ENCODE measurements around the gene PDE1C. TPM values are rescaled to one million over a fixed set of nuclear protein-coding genes. Genes with fewer than 3 reads are reported as not detected.

Gene PDE1C
- total RNA-seq, 2 experiments from 2014 or later: not detected

- no peak overlapping the region for H3K27ac Mint-ChIP-seq
- POLR2A ChIA-PET: no interaction called here
- H3K4me3 Mint-ChIP-seq: no peak overlapping the region
- no peak for ATAC-seq
- no peaks in the 10 kb centered on the region for H3K27me3 Mint-ChIP-seq (ENCODE audit: low read depth)
- H3K4me1 Mint-ChIP-seq (ENCODE audit: low read depth): no peaks in the 10 kb centered on the region
- no peaks in the 10 kb centered on the region for H3K9me3 Mint-ChIP-seq (ENCODE audit: insufficient read depth)
- no peaks in the 10 kb centered on the region for H3K36me3 Mint-ChIP-seq (ENCODE audit: low read depth)
- CTCF ChIA-PET: no interaction called here
- DNase-seq: no peak
Measured at GRCh38 chr7:32051128-32051527, 19.1 kb downstream of the PDE1C start.

GRCh38 chr7:32049599-32049998 lies 20.6 kb downstream of the PDE1C start:
- H3K27me3 Mint-ChIP-seq (ENCODE audit: low read depth): no peaks in the 10 kb centered on the region
- no peaks in the 10 kb centered on the region for H3K36me3 Mint-ChIP-seq (ENCODE audit: low read depth)
- CTCF ChIA-PET: no interaction called here
- POLR2A ChIA-PET: no interaction called here
- no peaks in the 10 kb centered on the region for H3K9me3 Mint-ChIP-seq (ENCODE audit: insufficient read depth)
- no peak overlapping the region for H3K4me3 Mint-ChIP-seq
- H3K4me1 Mint-ChIP-seq (ENCODE audit: low read depth): no peaks in the 10 kb centered on the region
- no peak overlapping the region for H3K27ac Mint-ChIP-seq
- DNase-seq: no peak
- ATAC-seq: no peak

- H3K36me3 Mint-ChIP-seq (ENCODE audit: low read depth): no peaks in the 10 kb centered on the region
- POLR2A ChIA-PET: no interaction called here
Measured at GRCh38 chr7:32048970-32049491, 21.2 kb downstream of the PDE1C start.

GRCh38 chr7:32047801-32048200 lies 22.4 kb downstream of the PDE1C start:
- Mint-ChIP-seq H3K36me3 (ENCODE audit: low read depth) (no peaks in the 10 kb centered on the region), H3K27ac (no peak overlapping the region), H3K27me3 (ENCODE audit: low read depth) (no peaks in the 10 kb centered on the region), H3K4me1 (ENCODE audit: low read depth) (no peaks in the 10 kb centered on the region), H3K4me3 (no peak overlapping the region), H3K9me3 (ENCODE audit: insufficient read depth) (no peaks in the 10 kb centered on the region)
- ChIA-PET CTCF (no interaction called here), POLR2A (no interaction called here)
- DNase-seq (no peak), ATAC-seq (no peak)

More at GRCh38 chr7:32048970-32049491, 21.2 kb downstream of the PDE1C start:
- no peak for DNase-seq
- H3K27me3 Mint-ChIP-seq (ENCODE audit: low read depth): no peaks in the 10 kb centered on the region
- no peak overlapping the region for H3K4me3 Mint-ChIP-seq
- CTCF ChIA-PET: no interaction called here
- no peak overlapping the region for H3K27ac Mint-ChIP-seq
- ATAC-seq: no peak
- H3K9me3 Mint-ChIP-seq (ENCODE audit: insufficient read depth): no peaks in the 10 kb centered on the region
- no peaks in the 10 kb centered on the region for H3K4me1 Mint-ChIP-seq (ENCODE audit: low read depth)

- CTCF ChIA-PET: no interaction called here
- H3K36me3 Mint-ChIP-seq (ENCODE audit: low read depth): no peaks in the 10 kb centered on the region
- H3K27me3 Mint-ChIP-seq (ENCODE audit: low read depth): no peaks in the 10 kb centered on the region
- POLR2A ChIA-PET: no interaction called here
- H3K9me3 Mint-ChIP-seq (ENCODE audit: insufficient read depth): no peaks in the 10 kb centered on the region
- H3K4me3 Mint-ChIP-seq: no peak overlapping the region
- no peak overlapping the region for H3K27ac Mint-ChIP-seq
- H3K4me1 Mint-ChIP-seq (ENCODE audit: low read depth): no peaks in the 10 kb centered on the region
- ATAC-seq (no peak), DNase-seq (no peak)
Measured at GRCh38 chr7:32047075-32047474, 23.1 kb downstream of the PDE1C start.

GRCh38 chr7:32045228-32045627 lies 25.0 kb downstream of the PDE1C start:
- ChIA-PET POLR2A (no interaction called here), CTCF (no interaction called here)
- DNase-seq (no peak), ATAC-seq (no peak)
- no peaks in the 10 kb centered on the region for H3K4me1 Mint-ChIP-seq (ENCODE audit: low read depth)
- H3K36me3 Mint-ChIP-seq (ENCODE audit: low read depth): no peaks in the 10 kb centered on the region
- H3K27me3 Mint-ChIP-seq (ENCODE audit: low read depth): no peaks in the 10 kb centered on the region
- no peak overlapping the region for H3K4me3 Mint-ChIP-seq
- no peak overlapping the region for H3K27ac Mint-ChIP-seq
- no peaks in the 10 kb centered on the region for H3K9me3 Mint-ChIP-seq (ENCODE audit: insufficient read depth)

GRCh38 chr7:32044739-32045138 lies 25.5 kb downstream of the PDE1C start:
- DNase-seq: no peak
- Mint-ChIP-seq H3K27ac (no peak overlapping the region), H3K4me3 (no peak overlapping the region), H3K36me3 (ENCODE audit: low read depth) (no peaks in the 10 kb centered on the region), H3K4me1 (ENCODE audit: low read depth) (no peaks in the 10 kb centered on the region), H3K27me3 (ENCODE audit: low read depth) (no peaks in the 10 kb centered on the region), H3K9me3 (ENCODE audit: insufficient read depth) (no peaks in the 10 kb centered on the region)
- POLR2A ChIA-PET: no interaction called here
- ATAC-seq: no peak
- CTCF ChIA-PET: no interaction called here

GRCh38 chr7:32043688-32044087 lies 26.5 kb downstream of the PDE1C start:
- no peaks in the 10 kb centered on the region for H3K36me3 Mint-ChIP-seq (ENCODE audit: low read depth)
- no peaks in the 10 kb centered on the region for H3K27me3 Mint-ChIP-seq (ENCODE audit: low read depth)
- no peak overlapping the region for H3K4me3 Mint-ChIP-seq
- no peaks in the 10 kb centered on the region for H3K4me1 Mint-ChIP-seq (ENCODE audit: low read depth)
- no peaks in the 10 kb centered on the region for H3K9me3 Mint-ChIP-seq (ENCODE audit: insufficient read depth)
- ChIA-PET POLR2A (no interaction called here), CTCF (no interaction called here)
- H3K27ac Mint-ChIP-seq: no peak overlapping the region
- no peak for ATAC-seq
- no peak for DNase-seq

GRCh38 chr7:32042900-32043299 lies 27.3 kb downstream of the PDE1C start:
- Mint-ChIP-seq H3K27ac (no peak overlapping the region), H3K36me3 (ENCODE audit: low read depth) (no peaks in the 10 kb centered on the region), H3K9me3 (ENCODE audit: insufficient read depth) (no peaks in the 10 kb centered on the region), H3K27me3 (ENCODE audit: low read depth) (no peaks in the 10 kb centered on the region), H3K4me3 (no peak overlapping the region), H3K4me1 (ENCODE audit: low read depth) (no peaks in the 10 kb centered on the region)
- ATAC-seq: no peak
- ChIA-PET POLR2A (no interaction called here), CTCF (no interaction called here)
- no peak for DNase-seq

- H3K27me3 Mint-ChIP-seq (ENCODE audit: low read depth): no peaks in the 10 kb centered on the region
- no peaks in the 10 kb centered on the region for H3K36me3 Mint-ChIP-seq (ENCODE audit: low read depth)
- peaks cover 17% of the 10 kb centered on the region for H3K4me1 Mint-ChIP-seq (ENCODE audit: low read depth)
- ChIA-PET POLR2A (no interaction called here), CTCF (no interaction called here)
- no peaks in the 10 kb centered on the region for H3K9me3 Mint-ChIP-seq (ENCODE audit: insufficient read depth)
- no peak for ATAC-seq
- H3K4me3 Mint-ChIP-seq: no peak overlapping the region
- no peak for DNase-seq
- no peak overlapping the region for H3K27ac Mint-ChIP-seq
Measured at GRCh38 chr7:32039000-32039756, 31.0 kb downstream of the PDE1C start.

GRCh38 chr7:32037650-32038198 lies 32.5 kb downstream of the PDE1C start:
- no peaks in the 10 kb centered on the region for H3K27me3 Mint-ChIP-seq (ENCODE audit: low read depth)
- H3K4me1 Mint-ChIP-seq (ENCODE audit: low read depth): peaks cover 17% of the 10 kb centered on the region
- H3K4me3 Mint-ChIP-seq: no peak overlapping the region
- DNase-seq: no peak
- H3K36me3 Mint-ChIP-seq (ENCODE audit: low read depth): no peaks in the 10 kb centered on the region
- H3K9me3 Mint-ChIP-seq (ENCODE audit: insufficient read depth): no peaks in the 10 kb centered on the region
- no peak overlapping the region for H3K27ac Mint-ChIP-seq
- POLR2A ChIA-PET: no interaction called here
- CTCF ChIA-PET: no interaction called here
- ATAC-seq: no peak

GRCh38 chr7:32036557-32036956 lies 33.6 kb downstream of the PDE1C start:
- Mint-ChIP-seq H3K4me3 (no peak overlapping the region), H3K27me3 (ENCODE audit: low read depth) (no peaks in the 10 kb centered on the region), H3K27ac (no peak overlapping the region), H3K4me1 (ENCODE audit: low read depth) (peaks cover 17% of the 10 kb centered on the region), H3K9me3 (ENCODE audit: insufficient read depth) (no peaks in the 10 kb centered on the region), H3K36me3 (ENCODE audit: low read depth) (no peaks in the 10 kb centered on the region)
- ChIA-PET POLR2A (no interaction called here), CTCF (no interaction called here)
- DNase-seq (no peak), ATAC-seq (no peak)

GRCh38 chr7:32034052-32034451 lies 36.2 kb downstream of the PDE1C start:
- Mint-ChIP-seq H3K27ac (no peak overlapping the region), H3K4me1 (ENCODE audit: low read depth) (peaks cover 17% of the 10 kb centered on the region), H3K9me3 (ENCODE audit: insufficient read depth) (no peaks in the 10 kb centered on the region), H3K36me3 (ENCODE audit: low read depth) (no peaks in the 10 kb centered on the region), H3K4me3 (no peak overlapping the region), H3K27me3 (ENCODE audit: low read depth) (no peaks in the 10 kb centered on the region)
- DNase-seq (no peak), ATAC-seq (no peak)
- ChIA-PET CTCF (no interaction called here), POLR2A (no interaction called here)

Measured in activated CD8-positive, alpha-beta T cell treated with anti-CD3 and anti-CD28 coated beads, Interleukin-2, amount 10 ng/mL, durations not matched to agents 7 days and 5 days (primary cell).